NCI-H1048 (cell line): ENCODE data around the gene ZDHHC19.
"Not testable (repeated sequence)": the region's sequence is repeated elsewhere in the genome, so short reads cannot be mapped to it uniquely, and the experiment has no call there.

Experiments used
- DNase-seq: peaks from one replicate; lab custom pipeline; 2025; lab: John Stamatoyannopoulos, UW

The ZDHHC19 gene, protein sequence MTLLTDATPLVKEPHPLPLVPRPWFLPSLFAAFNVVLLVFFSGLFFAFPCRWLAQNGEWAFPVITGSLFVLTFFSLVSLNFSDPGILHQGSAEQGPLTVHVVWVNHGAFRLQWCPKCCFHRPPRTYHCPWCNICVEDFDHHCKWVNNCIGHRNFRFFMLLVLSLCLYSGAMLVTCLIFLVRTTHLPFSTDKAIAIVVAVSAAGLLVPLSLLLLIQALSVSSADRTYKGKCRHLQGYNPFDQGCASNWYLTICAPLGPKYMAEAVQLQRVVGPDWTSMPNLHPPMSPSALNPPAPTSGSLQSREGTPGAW

GRCh38 chr3:196210673-196211556 is at the start of gene ZDHHC19:
Gene ZDHHC19 (minus strand): TSS chr3:196211400. CDS start chr3:196211315, 85 bp downstream.
- no peak for DNase-seq

DNA sequence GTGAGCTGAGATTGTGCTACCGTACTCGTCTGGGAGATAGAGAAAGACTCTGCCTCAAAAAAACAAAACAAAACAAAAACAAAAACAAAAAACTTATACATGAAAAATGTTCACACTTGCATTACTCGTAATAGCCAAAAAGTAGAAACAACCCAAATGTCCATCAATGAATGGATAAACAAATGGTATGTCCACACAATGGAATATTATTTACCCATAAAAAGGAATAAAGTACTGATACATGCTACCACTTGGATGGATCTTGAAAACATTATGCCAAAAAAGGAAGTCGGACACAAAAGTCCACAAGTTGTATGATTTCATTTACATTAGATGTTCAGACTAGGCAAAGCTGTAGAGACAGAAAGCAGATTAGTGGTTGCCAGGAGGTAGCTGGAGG is 49.6 kb upstream of the ZDHHC19 start:
- DNase-seq = no peak

GRCh38 chr3:196255776-196256175 is 44.6 kb upstream of the ZDHHC19 start:
- no peak for DNase-seq

DNA sequence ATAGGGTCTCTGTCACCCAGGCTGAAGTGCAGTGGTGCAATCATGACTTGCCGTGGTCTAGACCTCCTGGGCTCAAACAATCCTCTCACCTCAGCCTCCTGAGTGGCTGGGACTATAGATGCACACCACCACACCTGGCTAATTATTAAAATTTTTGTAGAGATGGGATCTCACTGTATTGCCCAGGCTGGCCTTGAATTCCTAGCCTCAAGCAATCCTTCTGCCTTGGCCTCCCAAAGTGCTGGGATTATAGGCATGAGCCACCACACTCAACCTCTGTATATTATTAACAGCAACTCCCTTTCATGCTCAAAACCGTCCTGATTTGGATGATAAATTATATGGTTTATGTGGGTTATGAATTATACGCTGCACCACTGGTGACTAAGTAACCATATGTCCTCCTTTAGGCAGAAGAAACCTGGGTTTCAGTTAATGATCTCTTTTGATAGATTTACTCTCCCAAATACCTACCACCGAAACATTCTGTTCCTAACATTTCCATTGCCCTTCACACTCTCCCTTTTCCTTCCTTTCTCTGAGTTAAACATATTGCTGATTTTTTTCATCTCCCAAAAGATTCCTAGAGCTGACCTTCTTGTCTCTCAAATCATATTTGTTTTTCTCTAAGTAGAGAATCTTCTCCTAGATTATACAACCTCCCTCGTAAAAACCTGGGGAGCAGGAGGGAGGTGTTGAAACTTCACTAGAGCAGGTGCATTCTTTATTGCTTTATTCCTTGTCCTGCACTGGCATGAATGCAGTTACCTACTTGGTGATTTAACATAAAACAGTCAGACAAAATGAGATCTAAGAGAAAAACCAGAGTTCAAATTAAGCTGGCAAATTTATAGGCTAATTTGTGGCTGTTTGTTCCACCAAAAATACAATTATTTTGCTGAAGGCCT is 43.4 kb upstream of the ZDHHC19 start:
- no peak for DNase-seq

DNA sequence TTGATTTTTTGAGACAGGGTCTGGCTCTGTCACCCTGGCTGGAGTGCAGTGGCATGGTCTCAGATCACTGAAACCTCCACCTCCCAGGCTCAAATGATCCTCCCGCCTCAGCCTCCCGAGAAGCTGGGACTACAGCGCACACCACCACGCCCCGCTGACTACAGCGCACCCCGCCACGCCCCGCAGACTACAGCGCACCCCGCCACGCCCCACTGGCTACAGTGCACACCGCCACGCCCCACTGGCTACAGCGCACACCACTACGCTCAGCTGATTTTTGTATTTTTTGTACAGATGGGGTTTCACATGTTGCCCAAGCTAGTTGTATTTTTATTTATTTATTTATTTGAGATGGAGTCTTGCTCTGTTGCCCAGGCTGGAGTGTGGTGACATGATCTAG is 40.7 kb upstream of the ZDHHC19 start:
- DNase-seq = no peak

DNA sequence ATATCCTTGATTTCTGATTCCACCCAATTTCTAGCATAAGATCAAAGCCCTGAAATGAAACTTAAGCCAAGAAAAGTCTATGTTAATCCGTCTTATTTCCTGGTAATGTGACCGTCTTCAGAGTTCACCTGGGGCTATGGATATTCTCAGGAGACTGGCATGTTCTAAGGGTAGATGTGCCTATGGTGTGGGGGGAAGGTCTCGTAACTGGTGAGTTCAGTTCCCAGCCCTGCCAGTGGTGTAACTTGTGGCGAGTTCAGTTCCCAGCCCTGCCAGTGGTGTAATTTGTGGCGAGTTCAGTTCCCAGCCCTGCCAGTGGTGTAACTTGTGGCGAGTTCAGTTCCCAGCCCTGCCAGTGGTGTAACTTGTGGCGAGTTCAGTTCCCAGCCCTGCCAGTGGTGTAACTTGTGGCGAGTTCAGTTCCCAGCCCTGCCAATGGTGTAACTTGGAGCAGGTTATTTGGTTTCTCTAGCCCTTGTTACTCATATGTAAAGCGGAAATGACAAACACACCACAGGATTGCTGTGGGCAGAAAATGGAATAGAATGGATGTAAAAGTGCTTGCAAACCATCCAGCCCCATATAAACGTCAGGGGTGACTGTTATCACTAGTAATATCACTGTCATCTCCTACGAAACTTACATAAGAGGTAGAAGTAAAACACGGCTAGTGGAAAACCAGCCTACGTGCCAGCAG is 35.6 kb upstream of the ZDHHC19 start:
- no peak for DNase-seq

- not testable (repeated sequence) for DNase-seq
These were observed 33.0 kb upstream of the ZDHHC19 start for GRCh38 chr3:196244166-196244565.

DNA sequence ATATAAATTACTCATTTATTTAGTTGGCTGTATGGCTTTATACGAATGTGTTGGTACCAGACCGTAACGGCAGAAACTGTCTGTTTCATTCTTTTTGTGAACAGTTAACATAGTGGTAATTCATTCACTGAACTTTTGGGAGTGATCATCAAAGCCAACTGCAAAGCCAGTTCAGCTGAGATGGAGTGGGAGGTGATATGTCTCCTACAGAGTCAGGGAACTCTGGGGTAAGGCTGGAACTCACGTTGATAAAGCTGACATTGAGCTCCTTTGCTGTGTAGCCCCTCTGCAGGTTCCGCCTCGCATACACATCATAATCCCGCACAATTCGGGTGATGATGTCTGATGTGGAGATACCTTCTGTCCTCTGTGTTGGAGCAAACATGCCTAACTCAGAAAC is 30.5 kb upstream of the ZDHHC19 start:
- no peak for DNase-seq

GRCh38 chr3:196240424-196240823 is 29.2 kb upstream of the ZDHHC19 start:
- DNase-seq = no peak

DNA sequence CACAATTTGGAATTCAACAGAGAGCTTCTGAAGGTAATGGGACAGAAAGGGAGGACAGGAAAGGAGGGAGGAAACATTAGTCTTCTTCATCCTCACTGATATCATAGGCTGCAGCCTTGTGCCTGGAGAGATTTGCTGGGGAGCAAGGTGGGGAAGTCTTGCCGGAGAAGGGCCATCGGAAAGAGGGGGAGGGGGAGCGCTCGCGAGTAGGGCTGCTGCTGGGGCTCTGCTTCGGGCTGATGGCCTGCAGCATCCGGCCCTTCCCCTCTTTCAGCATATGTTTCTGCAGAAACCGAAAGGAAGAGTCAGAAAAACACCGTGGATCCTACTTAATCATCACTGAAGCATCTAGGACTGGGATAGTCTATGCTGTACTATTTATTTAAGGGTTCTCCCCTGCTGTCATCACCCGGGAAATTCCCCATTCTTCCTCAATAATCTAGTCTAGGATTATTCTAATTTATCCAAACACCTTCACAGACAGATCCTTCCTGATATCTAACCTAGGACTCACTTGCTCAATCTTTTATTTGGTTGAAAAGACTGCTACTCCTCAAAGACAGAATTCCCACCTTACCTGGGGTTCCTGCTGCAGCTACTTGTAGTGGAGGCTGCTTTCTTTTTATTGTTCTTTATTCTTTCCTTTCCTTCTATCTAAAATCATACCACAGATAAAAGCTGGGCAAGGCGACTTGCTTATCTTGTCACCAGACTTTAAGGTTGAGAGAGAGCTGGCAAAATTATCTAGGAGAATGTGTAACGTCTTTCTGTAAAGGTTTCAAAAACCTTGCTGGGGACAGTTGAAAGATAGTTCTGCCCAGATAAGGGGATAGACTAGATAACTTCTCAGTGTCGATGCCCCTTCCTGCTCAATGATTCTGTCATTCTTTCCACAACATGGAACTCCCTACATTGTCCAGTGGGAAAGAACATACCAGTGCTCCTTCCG is 27.7 kb upstream of the ZDHHC19 start:
- no peak for DNase-seq

DNA sequence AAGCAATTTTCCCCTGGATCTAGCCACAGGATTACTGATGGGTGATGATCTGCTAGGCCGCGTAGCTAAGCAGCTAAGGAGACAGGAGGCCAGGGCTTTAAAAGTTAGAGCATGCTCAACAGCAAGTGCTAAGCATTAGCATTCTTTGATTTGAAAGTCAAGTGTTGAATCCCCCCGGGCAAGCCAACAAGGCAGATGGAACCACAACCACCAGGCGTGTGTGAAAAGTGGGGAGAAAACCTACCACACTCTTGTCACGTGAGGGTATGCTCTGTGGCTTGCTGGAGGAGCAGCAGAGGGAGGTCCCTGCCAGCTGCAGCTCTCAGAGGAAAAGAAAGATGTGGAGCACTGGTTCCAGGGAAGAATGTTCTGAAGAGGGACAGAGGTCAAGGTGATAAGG is 26.0 kb upstream of the ZDHHC19 start:
- DNase-seq = no peak

- DNase-seq = no peak
These were observed 25.0 kb upstream of the ZDHHC19 start for GRCh38 chr3:196236223-196236622.

GRCh38 chr3:196235452-196236122 is 24.4 kb upstream of the ZDHHC19 start:
- DNase-seq = no peak

GRCh38 chr3:196232882-196233251 is 21.7 kb upstream of the ZDHHC19 start:
- DNase-seq = no peak

DNA sequence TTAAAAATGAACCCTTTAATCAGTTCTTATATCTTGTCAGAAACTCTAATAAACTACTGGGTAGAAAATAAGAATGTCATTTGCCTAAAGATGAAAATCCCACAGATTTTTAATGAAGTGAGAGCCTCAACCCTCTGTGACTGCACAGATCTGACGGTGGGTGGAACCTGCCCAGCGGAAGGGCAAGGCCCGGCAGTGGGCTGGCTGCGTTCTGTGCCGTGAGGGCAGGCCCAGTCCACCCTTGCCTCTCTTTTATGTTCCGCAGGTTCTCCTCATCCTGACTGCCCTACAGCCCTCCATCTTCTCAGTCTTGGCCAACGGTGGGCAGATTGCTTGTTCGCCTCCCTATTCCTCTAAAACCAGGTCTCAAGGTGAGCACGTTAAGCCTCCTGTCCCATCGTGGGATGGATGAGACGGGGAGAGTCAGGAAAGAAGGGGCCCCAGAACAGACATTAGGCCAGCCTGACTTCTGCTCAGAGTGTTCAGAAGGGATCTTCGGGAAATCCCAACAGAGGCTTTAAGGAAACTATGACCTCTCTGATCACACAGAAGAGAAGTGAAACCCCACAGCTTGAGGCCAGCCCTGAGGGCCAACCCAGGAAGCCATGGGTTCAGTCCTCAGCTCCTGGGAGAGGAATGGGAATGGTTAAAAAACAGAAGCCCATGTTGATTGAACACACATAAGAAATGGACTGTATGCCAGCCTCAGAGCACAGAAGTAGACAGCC is 21.1 kb upstream of the ZDHHC19 start:
- no peak for DNase-seq

DNA sequence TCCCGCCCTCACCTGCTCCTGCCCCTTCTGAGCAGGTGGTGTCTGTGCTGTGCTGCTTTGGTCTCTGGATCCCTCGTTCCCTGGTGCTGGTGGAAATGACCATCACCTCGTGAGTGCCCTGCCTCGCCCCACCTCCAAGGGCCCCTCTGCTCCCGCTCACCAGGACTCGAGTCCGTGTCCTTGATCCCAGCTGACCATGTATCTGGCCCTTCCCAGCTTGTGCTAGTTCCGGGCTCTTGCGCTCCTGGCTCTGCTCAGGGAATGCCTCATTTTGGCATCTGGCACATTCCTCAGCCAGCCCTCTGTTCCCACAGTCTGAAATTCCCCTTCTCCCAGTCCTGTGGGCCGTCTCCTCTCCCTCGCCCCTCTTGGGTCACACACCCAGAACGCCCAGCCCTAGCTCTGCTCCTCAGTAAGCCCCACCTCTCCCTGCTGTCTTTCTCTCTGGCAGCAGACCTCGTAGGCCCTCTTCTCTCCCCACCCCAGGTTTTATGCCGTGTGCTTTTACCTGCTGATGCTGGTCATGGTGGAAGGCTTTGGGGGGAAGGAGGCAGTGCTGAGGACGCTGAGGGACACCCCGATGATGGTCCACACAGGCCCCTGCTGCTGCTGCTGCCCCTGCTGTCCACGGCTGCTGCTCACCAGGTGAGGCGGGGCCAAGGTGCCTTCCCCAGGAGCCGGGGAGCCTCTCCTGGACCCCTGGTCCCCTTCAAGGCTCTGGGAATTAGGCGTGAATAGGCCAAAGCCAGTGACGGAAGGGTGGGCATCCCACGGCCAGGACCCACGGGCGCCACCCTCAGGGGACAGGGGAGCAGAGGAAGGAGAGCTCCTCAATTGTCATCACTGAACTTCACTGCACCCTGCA is 16.7 kb upstream of the ZDHHC19 start:
- DNase-seq = no peak

GRCh38 chr3:196227121-196227561 is 15.9 kb upstream of the ZDHHC19 start:
- DNase-seq = no peak

- DNase-seq = no peak
These were observed 14.7 kb upstream of the ZDHHC19 start for GRCh38 chr3:196225763-196226364.
